Osteoblast (primary cell): Measurements from ENCODE around the gene LITAFD. TPM values are rescaled to one million over a fixed set of nuclear protein-coding genes. Genes with fewer than 3 reads are reported as not detected.
"Not testable (repeated sequence)": the region's sequence is repeated elsewhere in the genome, so short reads cannot be mapped to it uniquely, and the experiment has no call there.

Experiments used
- DNase-seq: peaks from one replicate; pipeline ENCODE4 v3.0.0; 2011; ENCODE audit warnings: low spot score, mixed read lengths; ENCODE audit not compliant: insufficient read length; ENCODE audit errors: missing footprints
- H2AFZ ChIP-seq: 2 replicates; pipeline ENCODE4 v1.6.0; 2011; ENCODE audit warnings: mild to moderate bottlenecking, low read length
- H3K27ac ChIP-seq: 2 replicates; pipeline ENCODE4 v1.5.1; 2011; ENCODE audit warnings: mild to moderate bottlenecking, low read depth, low read length, moderate library complexity
- H3K27me3 ChIP-seq: 2 replicates; pipeline ENCODE4 v1.6.0; 2012; ENCODE audit warnings: mild to moderate bottlenecking, control low read depth, inconsistent platforms, low read length, moderate library complexity; ENCODE audit not compliant: insufficient read depth
- H3K36me3 ChIP-seq: 2 replicates; pipeline ENCODE4 v1.5.1; 2011; ENCODE audit warnings: mild to moderate bottlenecking, low read length, control low read depth, moderate library complexity; ENCODE audit not compliant: insufficient read depth
- H3K4me1 ChIP-seq: 2 replicates; pipeline ENCODE4 v1.5.1; 2011; ENCODE audit warnings: mild to moderate bottlenecking, low read length, control low read depth, moderate library complexity; ENCODE audit not compliant: insufficient read depth
- H3K4me2 ChIP-seq: 2 replicates; pipeline ENCODE4 v1.6.0; 2011; ENCODE audit warnings: mild to moderate bottlenecking, low read length; ENCODE audit not compliant: insufficient read depth
- H3K4me3 ChIP-seq: fragments of 200-600 bp; sonication (generic); 3 replicates; pipeline ENCODE4 v1.5.1; 2012; ENCODE audit warnings: mild to moderate bottlenecking, low read length, inconsistent platforms; ENCODE audit not compliant: insufficient read depth
- H3K79me2 ChIP-seq: 2 replicates; pipeline ENCODE4 v1.6.0; 2012; ENCODE audit warnings: mild to moderate bottlenecking, low read length, control low read depth, inconsistent platforms; ENCODE audit not compliant: insufficient read depth
- H3K9me3 ChIP-seq: 2 replicates; pipeline ENCODE4 v1.5.1; 2011; ENCODE audit warnings: low read depth, low read length, control low read depth
- H4K20me1 ChIP-seq: 2 replicates; pipeline ENCODE4 v1.6.0; 2012; ENCODE audit warnings: mild to moderate bottlenecking, low read length, control low read depth; ENCODE audit not compliant: insufficient read depth
- CTCF ChIP-seq: IDR thresholded peaks from 2 replicates; pipeline ENCODE4 v1.5.1; 2011; ENCODE audit warnings: mild to moderate bottlenecking, low read depth, low read length, moderate library complexity; ENCODE audit errors: extremely low read depth
- total RNA-seq: library from RNA; depleted of rRNA; stranded (reverse); fragments of >200 nt; gene quantifications from 2 replicates; pipeline ENCODE4 v1.2.3, GENCODE V29; 2012

LITAFD gene
- total RNA-seq, 1 donor, result not detected

- H3K4me3 ChIP-seq, result peak within 1 kb of the TSS; percentile 75
- TF ChIP-seq CTCF, result no peak
- H3K4me1 ChIP-seq, result peaks cover 29% of the 10 kb centered on the region
- H3K79me2 ChIP-seq, result peaks cover 44% of the 10 kb centered on the region
- H3K9me3 ChIP-seq, result no peaks in the 10 kb centered on the region
- peak within 1 kb of the TSS; percentile 89 for H3K4me2 ChIP-seq
- peak; percentile 99 for DNase-seq
- H2AFZ ChIP-seq, result peak within 1 kb of the TSS; percentile 69
- peak within 1 kb of the TSS; percentile 21 for H3K27ac ChIP-seq
- peaks cover 29% of the 10 kb centered on the region for H4K20me1 ChIP-seq
- H3K36me3 ChIP-seq, result no peaks in the 10 kb centered on the region
- H3K27me3 ChIP-seq, result no peaks in the 10 kb centered on the region
Measured at GRCh38 chr16:8868416-8869211, 13.5 kb upstream of the LITAFD start, which contains the start of gene CARHSP1. TSS of gene CARHSP1 (minus strand) at chr16:8869006. CDS start at chr16:8859328, 9,678 bp downstream.

- H3K27ac ChIP-seq, result no peak overlapping the region
Measured at GRCh38 chr16:8869212-8869987, 12.8 kb upstream of the LITAFD start.

GRCh38 chr16:8869988-8870241 is 12.2 kb upstream of the LITAFD start:
- not testable (repeated sequence) for H3K4me3 ChIP-seq, H3K27me3 ChIP-seq, H3K27ac ChIP-seq, H2AFZ ChIP-seq, H3K9me3 ChIP-seq, H3K4me2 ChIP-seq, DNase-seq, H3K36me3 ChIP-seq
- peaks cover 31% of the 10 kb centered on the region for H3K79me2 ChIP-seq
- peaks cover 16% of the 10 kb centered on the region for H4K20me1 ChIP-seq
- peaks cover 20% of the 10 kb centered on the region for H3K4me1 ChIP-seq

More at GRCh38 chr16:8869212-8869987, 12.8 kb upstream of the LITAFD start:
- peak overlapping the region; percentile 63 for H3K4me3 ChIP-seq
- peaks cover 21% of the 10 kb centered on the region for H4K20me1 ChIP-seq
- peak; percentile 42 for DNase-seq
- H3K79me2 ChIP-seq, result peaks cover 36% of the 10 kb centered on the region
- H2AFZ ChIP-seq, result no peak overlapping the region
- no peaks in the 10 kb centered on the region for H3K27me3 ChIP-seq
- TF ChIP-seq CTCF, result no peak
- no peaks in the 10 kb centered on the region for H3K36me3 ChIP-seq
- H3K4me2 ChIP-seq, result peak overlapping the region; percentile 81
- H3K9me3 ChIP-seq, result no peaks in the 10 kb centered on the region
- peaks cover 21% of the 10 kb centered on the region for H3K4me1 ChIP-seq

- H4K20me1 ChIP-seq, result peaks cover 2% of the 10 kb centered on the region
Measured at GRCh38 chr16:8872071-8872470, 10.1 kb upstream of the LITAFD start.

More at GRCh38 chr16:8872071-8872470, 10.1 kb upstream of the LITAFD start:
- no peak overlapping the region for H3K4me3 ChIP-seq
- DNase-seq, result no peak
- H3K4me2 ChIP-seq, result no peak overlapping the region
- TF ChIP-seq CTCF, result no peak
- H3K4me1 ChIP-seq, result peaks cover 16% of the 10 kb centered on the region
- H3K79me2 ChIP-seq, result peaks cover 10% of the 10 kb centered on the region
- no peak overlapping the region for H3K27ac ChIP-seq
- no peaks in the 10 kb centered on the region for H3K36me3 ChIP-seq
- H3K9me3 ChIP-seq, result no peaks in the 10 kb centered on the region
- no peak overlapping the region for H2AFZ ChIP-seq
- H3K27me3 ChIP-seq, result no peaks in the 10 kb centered on the region
